Caco-2 (cell line): ENCODE measurements around the gene GRHPR. TPM values are rescaled to one million over a fixed set of nuclear protein-coding genes. Genes with fewer than 3 reads are reported as not detected.

Experiments used
- BruUV-seq: library from RNA; stranded (reverse); fragments of 400-500 nt; replicated peaks from 2 replicates; lab custom pipeline; 2021; lab: Mats Ljungman, UMichigan
- CTCF ChIA-PET: fragments of 300-600 bp; sonication (Branson Sonifier 250); formaldehyde crosslinking; loops from one replicate; lab custom pipeline; 2022; ENCODE audit warnings: antibody characterized with exemption; lab: Charles Lee
- POLR2A ChIA-PET: fragments of 300-600 bp; sonication (Branson Sonifier 250); formaldehyde crosslinking; loops from one replicate; lab custom pipeline; 2022; ENCODE audit warnings: antibody characterized with exemption; lab: Charles Lee
- DNase-seq, 2 experiments: peaks; one replicate each; pipeline versions ENCODE4 v3.0.0 to v3.0.0-alpha.2; 2020 to 2022
- H3K27me3 ChIP-seq: replicated peaks from 2 replicates; pipeline ENCODE4 v1.6.0; 2011; ENCODE audit warnings: low read length; ENCODE audit not compliant: control insufficient read depth, insufficient read depth
- H3K36me3 ChIP-seq: 2 replicates; pipeline ENCODE4 v1.5.1; 2011; ENCODE audit warnings: low read length; ENCODE audit not compliant: control insufficient read depth, insufficient read depth
- H3K4me1 ChIP-seq: fragments of 250-450 bp; sonication (Bioruptor Pico); 2 replicates; pipeline ENCODE4 v1.5.1; 2020; ENCODE audit warnings: mild to moderate bottlenecking
- H3K4me3 ChIP-seq: 2 replicates; pipeline ENCODE4 v1.5.1; 2011; ENCODE audit warnings: low read depth, mild to moderate bottlenecking, control low read depth, low read length
- H3K9me3 ChIP-seq: fragments of 250-450 bp; sonication (Bioruptor Pico); 2 replicates; pipeline ENCODE4 v1.5.1; 2020; ENCODE audit warnings: mild to moderate bottlenecking, moderate library complexity
- H3K27ac Mint-ChIP-seq: one replicate; pipeline ENCODE4 v1.8.0; 2022; ENCODE audit warnings: mixed read lengths; ENCODE audit not compliant: unreplicated experiment
- H3K27me3 Mint-ChIP-seq: one replicate; pipeline ENCODE4 v1.8.0; 2022; ENCODE audit warnings: mixed read lengths; ENCODE audit not compliant: insufficient read depth, unreplicated experiment
- H3K36me3 Mint-ChIP-seq: one replicate; pipeline ENCODE4 v1.8.0; 2022; ENCODE audit warnings: mild to moderate bottlenecking, mixed read lengths; ENCODE audit not compliant: insufficient read depth, unreplicated experiment
- H3K4me1 Mint-ChIP-seq: one replicate; pipeline ENCODE4 v1.8.0; 2022; ENCODE audit warnings: low read depth, mixed read lengths; ENCODE audit not compliant: unreplicated experiment
- H3K4me3 Mint-ChIP-seq: one replicate; pipeline ENCODE4 v1.8.0; 2022; ENCODE audit warnings: mild to moderate bottlenecking, moderate library complexity, mixed read lengths; ENCODE audit not compliant: unreplicated experiment
- H3K9me3 Mint-ChIP-seq: one replicate; pipeline ENCODE4 v1.8.0; 2022; ENCODE audit warnings: mixed read lengths; ENCODE audit not compliant: unreplicated experiment
- intact Hi-C: fragments of 100-400 bp; cut with micrococcal nuclease; formaldehyde crosslinking; loops from one replicate; pipeline ENCODE4 v1.10.0; 2022; ENCODE audit not compliant: unreplicated experiment
- total RNA-seq: library from RNA; stranded (reverse); gene quantifications from 2 replicates; pipeline ENCODE4 v1.2.3, GENCODE V29; 2022
- TF ChIP-seq, protein P1 (sequence below), 2 experiments: fragments of 200-600 bp in 1 of 2; IDR thresholded peaks; 1 replicate in 1 of 2; 2 replicates in 1 of 2; pipeline versions ENCODE4 v1.5.1 to v1.8.0; 2011 to 2022; ENCODE audit warnings: antibody characterized with exemption in 1 of 2, control low read depth in 1 of 2, inconsistent platforms in 1 of 2, low read depth in 1 of 2, low read length in 1 of 2, mild to moderate bottlenecking in 1 of 2, moderate library complexity in 1 of 2; ENCODE audit not compliant: insufficient read depth in 1 of 2, severe bottlenecking in 1 of 2, unreplicated experiment in 1 of 2

Gene GRHPR
- total RNA-seq, 1 experiment from 2014 or later: 82.5 TPM

- BruUV-seq: no TSS peak
- Mint-ChIP-seq H3K36me3 (peaks cover 4% of the 10 kb centered on the region), H3K4me3 (no peak overlapping the region), H3K4me1 (no peaks in the 10 kb centered on the region), H3K27ac (no peak overlapping the region), H3K9me3 (no peaks in the 10 kb centered on the region), H3K27me3 (no peaks in the 10 kb centered on the region)
- Histone ChIP-seq H3K9me3 (no peaks in the 10 kb centered on the region), H3K4me3 (no peak overlapping the region), H3K27me3 (no peaks in the 10 kb centered on the region), H3K36me3 (no peaks in the 10 kb centered on the region), H3K4me1 (no peaks in the 10 kb centered on the region)
- TF ChIP-seq, protein P1, sequence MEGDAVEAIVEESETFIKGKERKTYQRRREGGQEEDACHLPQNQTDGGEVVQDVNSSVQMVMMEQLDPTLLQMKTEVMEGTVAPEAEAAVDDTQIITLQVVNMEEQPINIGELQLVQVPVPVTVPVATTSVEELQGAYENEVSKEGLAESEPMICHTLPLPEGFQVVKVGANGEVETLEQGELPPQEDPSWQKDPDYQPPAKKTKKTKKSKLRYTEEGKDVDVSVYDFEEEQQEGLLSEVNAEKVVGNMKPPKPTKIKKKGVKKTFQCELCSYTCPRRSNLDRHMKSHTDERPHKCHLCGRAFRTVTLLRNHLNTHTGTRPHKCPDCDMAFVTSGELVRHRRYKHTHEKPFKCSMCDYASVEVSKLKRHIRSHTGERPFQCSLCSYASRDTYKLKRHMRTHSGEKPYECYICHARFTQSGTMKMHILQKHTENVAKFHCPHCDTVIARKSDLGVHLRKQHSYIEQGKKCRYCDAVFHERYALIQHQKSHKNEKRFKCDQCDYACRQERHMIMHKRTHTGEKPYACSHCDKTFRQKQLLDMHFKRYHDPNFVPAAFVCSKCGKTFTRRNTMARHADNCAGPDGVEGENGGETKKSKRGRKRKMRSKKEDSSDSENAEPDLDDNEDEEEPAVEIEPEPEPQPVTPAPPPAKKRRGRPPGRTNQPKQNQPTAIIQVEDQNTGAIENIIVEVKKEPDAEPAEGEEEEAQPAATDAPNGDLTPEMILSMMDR (IDR thresholded peaks at IDR 0.05; ENCODE audit: insufficient read depth in 1 of 2, low read depth in 1 of 2, low read length in 1 of 2, severe bottlenecking in 1 of 2, unreplicated experiment in 1 of 2): no peak
- DNase-seq: no peak
- ChIA-PET POLR2A (no interaction called here), CTCF (interaction anchor here (0.6 kb wide), 1 partner anchor 49 kb away, joined by 3 read pairs; no protein-coding TSS in a partner anchor)
- intact Hi-C loops: no loop called here
Measured at GRCh38 chr9:37383876-37384746, 38.4 kb upstream of the GRHPR start.

DNA sequence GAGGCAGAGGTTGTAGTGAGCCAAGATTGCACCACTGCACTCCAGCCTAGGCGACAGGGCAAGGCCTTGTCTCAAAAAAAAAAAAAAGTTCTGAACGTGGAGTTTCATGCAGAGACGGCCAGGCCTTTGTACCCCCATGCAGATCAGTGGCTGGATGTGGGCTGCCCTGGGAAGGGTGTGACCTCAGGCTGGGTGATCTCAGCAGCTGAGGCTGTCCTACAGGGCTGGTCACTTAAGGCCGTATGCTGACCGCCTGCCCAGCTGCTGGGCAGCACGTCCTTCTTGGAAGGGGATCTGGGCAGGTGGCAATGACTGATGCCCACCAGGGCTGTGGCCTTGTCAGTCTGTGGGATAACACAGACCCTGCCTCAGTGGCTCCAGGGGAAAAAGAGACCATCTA is 37.2 kb upstream of the GRHPR start:
- intact Hi-C loops: no loop called here
- Mint-ChIP-seq H3K36me3 (peaks cover 4% of the 10 kb centered on the region), H3K4me1 (no peaks in the 10 kb centered on the region), H3K4me3 (no peak overlapping the region), H3K9me3 (no peaks in the 10 kb centered on the region), H3K27me3 (no peaks in the 10 kb centered on the region), H3K27ac (no peak overlapping the region)
- BruUV-seq: no TSS peak
- ChIA-PET CTCF (no interaction called here), POLR2A (no interaction called here)
- no peak overlapping the region for H3K4me3 ChIP-seq
- no peak for DNase-seq
- no peaks in the 10 kb centered on the region for H3K27me3 ChIP-seq
- no peaks in the 10 kb centered on the region for H3K36me3 ChIP-seq
- TF ChIP-seq, protein P1 (IDR thresholded peaks at IDR 0.05; ENCODE audit: insufficient read depth in 1 of 2, low read depth in 1 of 2, low read length in 1 of 2, severe bottlenecking in 1 of 2, unreplicated experiment in 1 of 2): no peak
- no peaks in the 10 kb centered on the region for H3K9me3 ChIP-seq
- no peaks in the 10 kb centered on the region for H3K4me1 ChIP-seq

- no peaks in the 10 kb centered on the region for H3K27me3 ChIP-seq
- POLR2A ChIA-PET: no interaction called here
- no peak overlapping the region for H3K4me3 Mint-ChIP-seq
- H3K27ac Mint-ChIP-seq: no peak overlapping the region
- H3K4me3 ChIP-seq: no peak overlapping the region
- H3K9me3 ChIP-seq: no peaks in the 10 kb centered on the region
- no peak for DNase-seq
- CTCF ChIA-PET: no interaction called here
- H3K9me3 Mint-ChIP-seq: no peaks in the 10 kb centered on the region
- no peaks in the 10 kb centered on the region for H3K27me3 Mint-ChIP-seq
- BruUV-seq: no TSS peak
- H3K36me3 Mint-ChIP-seq: peaks cover 3% of the 10 kb centered on the region
- intact Hi-C loops: no loop called here
- TF ChIP-seq, protein P1 (IDR thresholded peaks at IDR 0.05; ENCODE audit: insufficient read depth in 1 of 2, low read depth in 1 of 2, low read length in 1 of 2, severe bottlenecking in 1 of 2, unreplicated experiment in 1 of 2): no peak
- H3K4me1 ChIP-seq: no peaks in the 10 kb centered on the region
- H3K36me3 ChIP-seq: no peaks in the 10 kb centered on the region
- H3K4me1 Mint-ChIP-seq: no peaks in the 10 kb centered on the region
Measured at GRCh38 chr9:37386988-37387387, 35.5 kb upstream of the GRHPR start.
